Neural cell (in vitro differentiated cells): ENCODE data around the gene PLEKHA7. TPM values are rescaled to one million over a fixed set of nuclear protein-coding genes. Genes with fewer than 3 reads are reported as not detected.

Experiments used
- H2AFZ ChIP-seq: fragments of 200-600, 300-800 bp; sonication (generic), shearing (Covaris generic); 2 replicates; pipeline ENCODE4 v1.6.0; 2014; ENCODE audit warnings: low read depth, mild to moderate bottlenecking, antibody characterized with exemption, low read length, moderate library complexity
- H3F3A ChIP-seq: fragments of 200-600 bp; shearing (Covaris generic); 2 replicates; pipeline ENCODE4 v1.6.1; 2016; ENCODE audit warnings: mild to moderate bottlenecking, moderate library complexity, mixed read lengths, antibody characterized with exemption, low read length; ENCODE audit not compliant: insufficient read depth, poor library complexity, severe bottlenecking
- H3K27ac ChIP-seq: fragments of 200-600, 300-800 bp; sonication (generic), shearing (Covaris generic); 2 replicates; pipeline ENCODE4 v1.5.1; 2014; ENCODE audit warnings: mild to moderate bottlenecking, low read length, moderate library complexity
- H3K27me3 ChIP-seq: fragments of 300-800, 200-600 bp; sonication (generic), shearing (Covaris generic); 2 replicates; pipeline ENCODE4 v1.6.0; 2014; ENCODE audit warnings: mild to moderate bottlenecking, low read depth, low read length, moderate library complexity; ENCODE audit not compliant: insufficient read depth
- H3K36me3 ChIP-seq: fragments of 300-800, 200-600 bp; sonication (generic), shearing (Covaris generic); 2 replicates; pipeline ENCODE4 v1.5.1; 2014; ENCODE audit warnings: mild to moderate bottlenecking, antibody characterized with exemption, low read length, moderate library complexity; ENCODE audit not compliant: insufficient read depth
- H3K4me2 ChIP-seq: fragments of 300-800, 200-600 bp; sonication (generic), shearing (Covaris generic); 2 replicates; pipeline ENCODE4 v1.6.0; 2014; ENCODE audit warnings: mild to moderate bottlenecking, low read length
- H3K4me3 ChIP-seq: fragments of 300-800, 200-600 bp; sonication (generic), shearing (Covaris generic); 2 replicates; pipeline ENCODE4 v1.5.1; 2014; ENCODE audit warnings: mild to moderate bottlenecking, low read length, moderate library complexity
- H3K79me2 ChIP-seq: fragments of 200-600 bp; shearing (Covaris generic); replicated peaks from 2 replicates; pipeline ENCODE4 v1.6.0; 2014; ENCODE audit warnings: mild to moderate bottlenecking, low read length, moderate library complexity; ENCODE audit not compliant: insufficient read depth
- H3K9ac ChIP-seq: fragments of 300-800, 200-600 bp; sonication (generic), shearing (Covaris generic); 2 replicates; pipeline ENCODE4 v1.6.1; 2016; ENCODE audit warnings: mild to moderate bottlenecking, low read length, mixed read lengths
- H3K9me2 ChIP-seq: fragments of 200-600 bp; shearing (Covaris generic); 2 replicates; pipeline ENCODE4 v1.6.1; 2016; ENCODE audit warnings: mild to moderate bottlenecking, low read length, mixed read lengths; ENCODE audit not compliant: insufficient read depth
- H3K9me3 ChIP-seq: fragments of 200-600, 300-800 bp; sonication (generic), shearing (Covaris generic); 2 replicates; pipeline ENCODE4 v1.6.1; 2016; ENCODE audit warnings: mild to moderate bottlenecking, mixed run types, low read length, moderate library complexity, mixed read lengths
- H4K20me1 ChIP-seq: fragments of 200-600 bp; shearing (Covaris generic); 2 replicates; pipeline ENCODE4 v1.6.1; 2016; ENCODE audit warnings: mild to moderate bottlenecking, mixed run types; ENCODE audit not compliant: insufficient read depth
- CTCF ChIP-seq: fragments of 450-650 bp; IDR thresholded peaks from 2 replicates; pipeline ENCODE4 v1.5.1; 2014; ENCODE audit warnings: antibody characterized with exemption, mild to moderate bottlenecking, moderate library complexity; ENCODE audit not compliant: poor library complexity, severe bottlenecking
- EP300 ChIP-seq: fragments of 450-650 bp; conservative IDR thresholded peaks from 2 replicates; pipeline ENCODE4 v1.6.1; 2014; ENCODE audit warnings: antibody characterized with exemption, mild to moderate bottlenecking, moderate library complexity; ENCODE audit not compliant: poor library complexity, severe bottlenecking
- EZH2 ChIP-seq: fragments of 200-600, 300-800 bp; shearing (Covaris generic), sonication (generic); IDR thresholded peaks from 2 replicates; pipeline ENCODE4 v1.6.1; 2014; ENCODE audit warnings: antibody characterized with exemption, low read length, borderline replicate concordance, mild to moderate bottlenecking; ENCODE audit not compliant: insufficient read depth, poor library complexity, severe bottlenecking
- MXI1 ChIP-seq: fragments of 450-650 bp; conservative IDR thresholded peaks from 2 replicates; pipeline ENCODE4 v1.6.1; 2014; ENCODE audit warnings: antibody characterized with exemption, mild to moderate bottlenecking; ENCODE audit not compliant: poor library complexity, severe bottlenecking
- POLR2AphosphoS5 ChIP-seq: IDR thresholded peaks from 2 replicates; pipeline ENCODE4 v1.6.1; 2012
- RAD21 ChIP-seq: fragments of 450-650 bp; conservative IDR thresholded peaks from 2 replicates; pipeline ENCODE4 v1.6.1; 2014; ENCODE audit warnings: antibody characterized with exemption, mild to moderate bottlenecking, moderate library complexity
- REST ChIP-seq: IDR thresholded peaks from 2 replicates; pipeline ENCODE4 v1.6.1; 2012; ENCODE audit warnings: borderline replicate concordance
- SMC3 ChIP-seq: fragments of 450-650 bp; conservative IDR thresholded peaks from 2 replicates; pipeline ENCODE4 v1.6.1; 2014; ENCODE audit warnings: antibody characterized with exemption, mild to moderate bottlenecking, moderate library complexity; ENCODE audit not compliant: poor library complexity
- TAF1 ChIP-seq: IDR thresholded peaks from 2 replicates; pipeline ENCODE4 v1.6.1; 2012; ENCODE audit warnings: low read depth
- polyA plus RNA-seq: library from polyadenylated mRNA; depleted of rRNA; stranded (reverse); fragments of >200 nt; gene quantifications from 2 replicates; pipeline ENCODE4 v1.2.3, GENCODE V29; 2014

PLEKHA7 gene
- polyA plus RNA-seq, 1 donor from 2014 or later, result 45.7 TPM

GRCh38 chr11:16891165-16891564, 123.0 kb downstream of the PLEKHA7 start:
- Histone ChIP-seq H3F3A (peaks cover 13% of the 10 kb centered on the region), H3K27me3 (no peaks in the 10 kb centered on the region), H3K9me2 (no peaks in the 10 kb centered on the region), H3K9me3 (no peaks in the 10 kb centered on the region), H3K27ac (no peak overlapping the region), H3K79me2 (peaks cover 34% of the 10 kb centered on the region), H3K36me3 (no peaks in the 10 kb centered on the region), H3K4me2 (no peak overlapping the region), H4K20me1 (no peaks in the 10 kb centered on the region), H3K4me3 (no peak overlapping the region), H2AFZ (no peak overlapping the region), H3K9ac (no peak overlapping the region)
- no peak for TF ChIP-seq TAF1
- no peak for TF ChIP-seq RAD21
- no peak for TF ChIP-seq CTCF
- TF ChIP-seq MXI1, result no peak
- TF ChIP-seq REST, result no peak
- TF ChIP-seq SMC3, result no peak
- no peak for TF ChIP-seq EP300
- no peak for TF ChIP-seq EZH2
- no peak for TF ChIP-seq POLR2AphosphoS5

GRCh38 chr11:16890442-16890841, 123.8 kb downstream of the PLEKHA7 start:
- H3K9me3 ChIP-seq, result no peaks in the 10 kb centered on the region
- H3K36me3 ChIP-seq, result no peaks in the 10 kb centered on the region
- H3K27me3 ChIP-seq, result no peaks in the 10 kb centered on the region
- peaks cover 34% of the 10 kb centered on the region for H3K79me2 ChIP-seq
- no peak overlapping the region for H3K9ac ChIP-seq
- no peak overlapping the region for H3K27ac ChIP-seq
- H2AFZ ChIP-seq, result no peak overlapping the region
- H4K20me1 ChIP-seq, result no peaks in the 10 kb centered on the region
- no peak overlapping the region for H3K4me3 ChIP-seq
- TF ChIP-seq REST (no peak), EZH2 (no peak), EP300 (no peak), MXI1 (no peak), RAD21 (no peak), CTCF (no peak), TAF1 (no peak), POLR2AphosphoS5 (no peak), SMC3 (no peak)
- H3K9me2 ChIP-seq, result no peaks in the 10 kb centered on the region
- H3F3A ChIP-seq, result peaks cover 10% of the 10 kb centered on the region
- no peak overlapping the region for H3K4me2 ChIP-seq
